GM10266 (cell line): Measurements from ENCODE around the gene C1orf167.
A peak's percentile ranks its signal among the peaks of the same experiment; 100 is the strongest.

Source experiments
- DNase-seq: peaks from one replicate; pipeline ENCODE4 v3.0.0; 2012; ENCODE audit errors: extremely low spot score
- CTCF ChIP-seq: IDR thresholded peaks from 2 replicates; pipeline ENCODE4 v1.5.1; 2012; ENCODE audit warnings: mild to moderate bottlenecking, low read depth; ENCODE audit not compliant: control insufficient read depth, insufficient read depth; ENCODE audit errors: missing control alignments

C1orf167 gene

GRCh38 chr1:11837767-11838348 is 75.9 kb downstream of the C1orf167 start:
- TF ChIP-seq CTCF = no peak
- DNase-seq = no peak

- peak; percentile 90 for TF ChIP-seq CTCF
- peak; percentile 84 for DNase-seq
Measured at GRCh38 chr1:11838349-11839272, 76.6 kb downstream of the C1orf167 start.
